H9 (cell line): ENCODE measurements around the gene MOB4. TPM values are rescaled to one million over a fixed set of nuclear protein-coding genes. Genes with fewer than 3 reads are reported as not detected.
A peak's percentile ranks its signal among the peaks of the same experiment; 100 is the strongest.

ENCODE experiments used
- DNase-seq: peaks from one replicate; pipeline ENCODE4 v3.0.0-alpha.2; 2017
- H2AFZ ChIP-seq: one replicate; pipeline ENCODE4 v1.6.1; 2013; ENCODE audit warnings: mild to moderate bottlenecking, low read length, control low read depth, moderate library complexity
- H2AK5ac ChIP-seq: 2 replicates; pipeline ENCODE4 v1.6.1; 2013; ENCODE audit warnings: low read length, control low read depth, mixed read lengths; ENCODE audit not compliant: insufficient read length
- H2BK120ac ChIP-seq: one replicate; pipeline ENCODE4 v1.6.1; 2013; ENCODE audit warnings: low read depth, mild to moderate bottlenecking, low read length, control low read depth, inconsistent platforms; ENCODE audit not compliant: poor library complexity, severe bottlenecking
- H2BK12ac ChIP-seq: 2 replicates; pipeline ENCODE4 v1.6.1; 2013; ENCODE audit warnings: low read length, control low read depth, mixed read lengths, low read depth; ENCODE audit not compliant: insufficient read length
- H2BK15ac ChIP-seq: 2 replicates; pipeline ENCODE4 v1.6.1; 2013; ENCODE audit warnings: low read depth, low read length, control low read depth
- H2BK20ac ChIP-seq: one replicate; pipeline ENCODE4 v1.6.1; 2013; ENCODE audit warnings: low read depth, mild to moderate bottlenecking, low read length, control low read depth, inconsistent platforms; ENCODE audit not compliant: poor library complexity, severe bottlenecking
- H2BK5ac ChIP-seq: 2 replicates; pipeline ENCODE4 v1.6.1; 2013; ENCODE audit warnings: low read length, control low read depth, mixed read lengths; ENCODE audit not compliant: insufficient read length
- H3K14ac ChIP-seq: 2 replicates; pipeline ENCODE4 v1.6.1; 2013; ENCODE audit warnings: low read length, control low read depth; ENCODE audit not compliant: insufficient read depth
- H3K18ac ChIP-seq: 2 replicates; pipeline ENCODE4 v1.6.1; 2013; ENCODE audit warnings: low read depth, mild to moderate bottlenecking, mixed read lengths, low read length, control low read depth; ENCODE audit not compliant: insufficient read length
- H3K23ac ChIP-seq: 2 replicates; pipeline ENCODE4 v1.6.1; 2013; ENCODE audit warnings: low read length, control low read depth, mixed read lengths, low read depth; ENCODE audit not compliant: insufficient read length
- H3K23me2 ChIP-seq: 2 replicates; pipeline ENCODE4 v1.6.1; 2013; ENCODE audit warnings: low read depth, mild to moderate bottlenecking, mixed read lengths, low read length, control low read depth; ENCODE audit not compliant: insufficient read length, poor library complexity, severe bottlenecking
- H3K27ac ChIP-seq: 2 replicates; pipeline ENCODE4 v1.5.1; 2013; ENCODE audit warnings: low read length, control low read depth, mixed read lengths, low read depth; ENCODE audit not compliant: insufficient read length
- H3K27me3 ChIP-seq: 2 replicates; pipeline ENCODE4 v1.6.1; 2013; ENCODE audit warnings: low read length, control low read depth, inconsistent platforms; ENCODE audit not compliant: insufficient read depth
- H3K4ac ChIP-seq: 2 replicates; pipeline ENCODE4 v1.6.1; 2013; ENCODE audit warnings: low read depth, mild to moderate bottlenecking, control low read depth, inconsistent platforms, low read length, moderate library complexity
- H3K4me1 ChIP-seq: 2 replicates; pipeline ENCODE4 v1.6.1; 2013; ENCODE audit warnings: low read length, control low read depth, inconsistent platforms; ENCODE audit not compliant: insufficient read depth
- H3K4me2 ChIP-seq: 2 replicates; pipeline ENCODE4 v1.6.1; 2013; ENCODE audit warnings: low read length, control low read depth, mixed read lengths; ENCODE audit not compliant: insufficient read length, insufficient read depth
- H3K56ac ChIP-seq: 2 replicates; pipeline ENCODE4 v1.6.1; 2013; ENCODE audit warnings: low read depth, mild to moderate bottlenecking, mixed read lengths, low read length, control low read depth; ENCODE audit not compliant: insufficient read length
- H3K79me1 ChIP-seq: 2 replicates; pipeline ENCODE4 v1.6.1; 2013; ENCODE audit warnings: low read depth, mild to moderate bottlenecking, moderate library complexity, low read length, control low read depth, inconsistent platforms; ENCODE audit not compliant: insufficient read depth, poor library complexity, severe bottlenecking
- H3K79me2 ChIP-seq: 2 replicates; pipeline ENCODE4 v1.6.1; 2013; ENCODE audit warnings: low read length, control low read depth, inconsistent platforms; ENCODE audit not compliant: insufficient read depth
- H3K9ac ChIP-seq: 2 replicates; pipeline ENCODE4 v1.6.1; 2013; ENCODE audit warnings: low read length, control low read depth, mixed read lengths; ENCODE audit not compliant: insufficient read length; ENCODE audit errors: extremely low read depth
- H3K9me3 ChIP-seq: one replicate; pipeline ENCODE4 v1.6.1; 2013; ENCODE audit warnings: low read depth, low read length, inconsistent platforms; ENCODE audit not compliant: control insufficient read depth
- H3T11ph ChIP-seq: one replicate; pipeline ENCODE4 v1.6.1; 2013; ENCODE audit warnings: mild to moderate bottlenecking, low read length, control low read depth, inconsistent platforms
- H4K20me1 ChIP-seq: one replicate; pipeline ENCODE4 v1.6.1; 2013; ENCODE audit not compliant: control insufficient read depth, insufficient read length, insufficient read depth
- H4K5ac ChIP-seq: 2 replicates; pipeline ENCODE4 v1.6.1; 2013; ENCODE audit warnings: low read depth, mild to moderate bottlenecking, mixed read lengths, low read length, control low read depth; ENCODE audit not compliant: insufficient read length
- H4K8ac ChIP-seq: replicated peaks from 2 replicates; pipeline ENCODE4 v1.6.1; 2013; ENCODE audit warnings: low read length, control low read depth, mixed read lengths, low read depth; ENCODE audit not compliant: insufficient read length
- H4K91ac ChIP-seq: 2 replicates; pipeline ENCODE4 v1.6.1; 2013; ENCODE audit warnings: low read depth, mild to moderate bottlenecking, moderate library complexity, mixed read lengths, low read length, control low read depth; ENCODE audit not compliant: insufficient read length
- H3K27ac Mint-ChIP-seq, 3 experiments: 2 replicates in 2 of 3; 3 replicates in 1 of 3; pipeline ENCODE4 v1.8.0; 2020 to 2021; ENCODE audit warnings: mixed read lengths in 3 of 3, mild to moderate bottlenecking in 1 of 3, moderate library complexity in 1 of 3
- H3K27me3 Mint-ChIP-seq: 2 replicates; pipeline ENCODE4 v1.8.0; 2021; ENCODE audit warnings: low read depth, mild to moderate bottlenecking, moderate library complexity, mixed read lengths
- H3K36me3 Mint-ChIP-seq, 3 experiments: 2 replicates in 2 of 3; 3 replicates in 1 of 3; pipeline ENCODE4 v1.8.0; 2020 to 2021; ENCODE audit warnings: low read depth in 3 of 3, mixed read lengths in 3 of 3; ENCODE audit not compliant: insufficient read depth in 1 of 3
- H3K4me1 Mint-ChIP-seq, 2 experiments: 2 replicates each; pipeline ENCODE4 v1.8.0; 2020; ENCODE audit warnings: mixed read lengths in 2 of 2
- H3K4me3 Mint-ChIP-seq, 2 experiments: 2 replicates in 1 of 2; 3 replicates in 1 of 2; pipeline ENCODE4 v1.8.0; 2020 to 2021; ENCODE audit warnings: mild to moderate bottlenecking in 2 of 2, mixed read lengths in 2 of 2, moderate library complexity in 1 of 2
- H3K9me3 Mint-ChIP-seq, 2 experiments: 2 replicates in 1 of 2; 3 replicates in 1 of 2; pipeline ENCODE4 v1.8.0; 2020; ENCODE audit warnings: mild to moderate bottlenecking in 2 of 2, mixed read lengths in 2 of 2, moderate library complexity in 1 of 2
- CTCF ChIP-seq: fragments of 200-600 bp; sonication (generic); conservative IDR thresholded peaks from 3 replicates; pipeline ENCODE4 v1.8.0; 2021; ENCODE audit warnings: antibody characterized with exemption, mild to moderate bottlenecking
- WGBS: extraction: QIAGEN DNeasy Blood & Tissue Kit; methylation state at CpG from one replicate; pipeline ENCODE4 v1.1.7; 2013; ENCODE audit warnings: missing lambda C conversion rate, low lambda C conversion rate, mixed read lengths; ENCODE audit not compliant: insufficient read length; ENCODE audit errors: extremely low coverage; 5-methylcytosine and 5-hydroxymethylcytosine counted together
- total RNA-seq: library from RNA; stranded (reverse); gene quantifications from 2 replicates; pipeline ENCODE4 v1.2.1, GENCODE V29; 2021

The MOB4 gene
- total RNA-seq, 1 experiment from 2014 or later: 57.6 TPM

- TF ChIP-seq CTCF: no peak
- Histone ChIP-seq H3K23me2 (peaks cover 7% of the 10 kb centered on the region), H3K9me3 (no peaks in the 10 kb centered on the region), H2BK20ac (no peak overlapping the region), H4K8ac (no peak overlapping the region), H2BK15ac (no peak overlapping the region), H3K23ac (no peak overlapping the region), H3K79me1 (no peaks in the 10 kb centered on the region), H3K27ac (no peak overlapping the region), H2AFZ (no peak overlapping the region), H3K4me2 (peak overlapping the region; percentile 63), H3K56ac (no peak overlapping the region), H3K9ac (peak overlapping the region; percentile 60), H2BK12ac (no peak overlapping the region), H3K4me1 (0 out of 2 replicates have a peak, but pooled peaks cover 3% of the 10 kb centered on the region), H3K79me2 (peaks cover 16% of the 10 kb centered on the region; the same call in 1 of the 2 replicates), H3K27me3 (no peaks in the 10 kb centered on the region), H3K18ac (no peak overlapping the region), H3K14ac (no peak overlapping the region), H2BK5ac (no peak overlapping the region), H2AK5ac (no peak overlapping the region), H3K4ac (no peak overlapping the region), H3T11ph (no peak overlapping the region), H4K91ac (no peak overlapping the region), H4K20me1 (no peaks in the 10 kb centered on the region), H4K5ac (no peak overlapping the region), H2BK120ac (no peak overlapping the region)
- WGBS: no CpG with 5 or more reads among the region's 16 CpGs
- Mint-ChIP-seq H3K27me3 (no peaks in the 10 kb centered on the region; the same call in 1 of the 2 replicates), H3K4me1 (peaks cover 15 to 27% of the 10 kb centered on the region in 2 experiments), H3K36me3 (peaks cover under 1 to 12% (median 3%) of the 10 kb centered on the region in 3 experiments; a peak in 5 of 7 replicates), H3K4me3 (peak overlapping the region; percentile 85 to 92), H3K9me3 (peaks cover 0 to under 1% of the 10 kb centered on the region in 2 experiments; a peak in 1 of 5 replicates), H3K27ac (peak overlapping the region in 2 of 3 experiments; percentile 94 to 96; a peak in 6 of 7 replicates)
- DNase-seq: no peak
Observed at GRCh38 chr2:197515315-197515738, 539 bp upstream of the MOB4 start.
